ENCODE measurements around the gene RPP25.

RPP25 gene

DNA sequence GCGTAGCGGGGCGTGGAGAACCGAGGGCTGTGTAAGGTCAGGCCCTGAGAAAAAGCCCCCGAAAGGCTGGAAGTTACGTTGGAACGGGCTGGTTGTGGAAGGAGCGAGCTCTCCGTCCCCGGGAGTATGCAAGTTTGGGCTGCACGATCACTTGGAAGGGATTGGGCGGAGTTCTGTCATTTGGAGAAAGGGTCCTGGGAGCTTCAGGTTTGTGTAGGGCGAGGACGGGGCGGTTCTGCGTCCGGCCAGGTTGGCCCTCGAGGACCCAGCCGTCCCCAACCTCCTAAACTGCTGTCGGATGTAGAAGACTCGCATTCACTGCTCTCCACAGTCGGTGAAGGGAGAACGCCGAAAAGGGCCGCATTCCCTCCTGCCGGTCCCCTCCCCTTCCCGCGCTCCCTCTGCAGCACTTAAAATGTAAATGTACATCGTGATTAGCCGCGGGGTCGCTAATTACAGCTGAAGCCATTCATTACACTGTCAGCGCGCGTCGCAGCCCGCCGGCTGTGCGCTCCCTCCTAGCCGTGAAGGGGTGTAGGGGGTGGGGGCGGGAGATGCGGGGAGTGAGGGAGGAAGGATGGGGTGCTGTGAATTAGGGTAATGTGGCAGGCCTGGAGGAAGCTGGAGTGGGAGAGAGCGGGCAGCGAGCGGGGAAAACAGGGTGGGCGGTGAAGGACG, 2.5 kb upstream of the RPP25 start:
- Histone ChIP-seq H3K9me3 (ENCODE audit: insufficient read depth, low read length) (no peaks in the 10 kb centered on the region), H3K36me3 (ENCODE audit: insufficient read depth, insufficient read length, low read length) (no peaks in the 10 kb centered on the region), H3K4me3 (ENCODE audit: insufficient read length, low read depth) (peak overlapping the region; percentile 82), H3K27me3 (ENCODE audit: insufficient read depth, insufficient read length) (peaks cover 54% of the 10 kb centered on the region), H3K9ac (ENCODE audit: insufficient read length, low read depth) (peak overlapping the region; percentile 87), H3K4me1 (ENCODE audit: insufficient read depth, insufficient read length) (peaks cover 12% of the 10 kb centered on the region)
- peak; percentile 32 for DNase-seq (ENCODE audit: low read depth, low spot score)
- no peak for TF ChIP-seq ZNF274 (IDR thresholded peaks at IDR 0.05; ENCODE audit: low read depth, low read length)

DNA sequence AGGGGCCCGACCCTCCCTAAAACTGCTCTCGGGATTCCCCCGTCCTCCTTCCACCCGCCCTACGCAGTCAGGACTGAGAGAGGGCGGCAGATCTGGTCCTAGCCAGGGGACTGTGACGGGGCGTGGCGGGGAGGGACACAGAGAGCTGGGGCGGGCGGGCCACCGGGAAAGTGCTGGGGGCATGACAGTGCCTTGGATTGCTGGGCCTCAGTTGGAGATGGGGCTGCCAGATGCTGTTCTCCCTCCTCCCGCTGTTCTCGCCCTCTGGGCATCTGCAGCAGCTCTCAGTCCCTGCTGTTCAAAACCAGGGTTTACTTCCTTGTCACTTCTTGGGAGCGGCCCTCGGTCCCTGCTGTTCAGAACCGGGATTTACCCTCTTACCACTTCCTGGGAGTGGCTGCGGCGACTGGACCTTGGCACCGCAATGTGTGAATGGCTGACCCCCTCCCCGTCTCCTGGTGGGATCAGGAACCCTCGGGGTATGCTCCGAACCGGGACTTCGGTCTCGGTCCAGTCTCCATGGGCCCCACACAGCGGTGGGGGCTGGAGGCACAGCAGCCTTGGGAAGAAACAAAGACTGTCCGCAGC, 1.8 kb upstream of the RPP25 start:
- H3K9ac ChIP-seq (ENCODE audit: insufficient read length, low read depth): peak overlapping the region; percentile 87
- H3K9me3 ChIP-seq (ENCODE audit: insufficient read depth, low read length): no peaks in the 10 kb centered on the region
- no peaks in the 10 kb centered on the region for H3K36me3 ChIP-seq (ENCODE audit: insufficient read depth, insufficient read length, low read length)
- DNase-seq (ENCODE audit: low read depth, low spot score): peak; percentile 28
- TF ChIP-seq ZNF274 (IDR thresholded peaks at IDR 0.05; ENCODE audit: low read depth, low read length) (no peak), SUZ12 (IDR thresholded peaks at IDR 0.05; ENCODE audit: extremely low read depth, insufficient read depth, insufficient read length) (no peak), YY1 (IDR thresholded peaks at IDR 0.05; ENCODE audit: insufficient read depth, insufficient read length) (no peak)
- peaks cover 51% of the 10 kb centered on the region for H3K27me3 ChIP-seq (ENCODE audit: insufficient read depth, insufficient read length)
- peak overlapping the region; percentile 82 for H3K4me3 ChIP-seq (ENCODE audit: insufficient read length, low read depth)
- H3K4me1 ChIP-seq (ENCODE audit: insufficient read depth, insufficient read length): peaks cover 12% of the 10 kb centered on the region

DNA sequence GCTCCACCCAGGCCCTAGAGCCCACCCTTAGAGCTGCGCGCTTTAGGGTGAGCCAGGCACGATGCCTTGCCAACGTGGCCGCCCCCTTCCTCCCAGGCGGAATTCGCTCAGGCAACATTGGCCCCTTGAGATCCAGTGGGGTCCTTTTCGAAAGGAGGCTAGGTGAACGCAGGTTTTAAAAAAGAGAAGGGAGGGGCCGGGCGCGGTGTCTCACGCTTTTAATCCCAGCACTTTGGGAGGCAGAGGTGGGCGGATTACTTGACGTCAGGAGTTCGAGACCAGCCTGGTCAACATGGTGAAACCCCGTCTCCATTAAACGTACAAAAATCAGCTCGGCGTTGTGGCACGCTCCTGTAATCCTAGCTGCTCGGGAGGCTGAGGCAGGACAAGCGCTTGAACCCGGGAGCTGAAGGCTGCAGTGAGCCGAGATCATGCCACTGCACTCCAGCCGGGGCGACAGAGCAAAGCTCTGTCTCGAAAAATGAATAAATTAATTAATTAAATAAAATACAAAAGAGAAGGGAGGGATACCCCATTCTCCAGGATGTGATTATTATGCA, 984 bp upstream of the RPP25 start:
- peaks cover 42% of the 10 kb centered on the region for H3K27me3 ChIP-seq (ENCODE audit: insufficient read depth, insufficient read length)
- H3K9me3 ChIP-seq (ENCODE audit: insufficient read depth, low read length): no peaks in the 10 kb centered on the region
- H3K36me3 ChIP-seq (ENCODE audit: insufficient read depth, insufficient read length, low read length): no peaks in the 10 kb centered on the region
- H3K4me1 ChIP-seq (ENCODE audit: insufficient read depth, insufficient read length): peaks cover 12% of the 10 kb centered on the region
- no peak for TF ChIP-seq YY1 (IDR thresholded peaks at IDR 0.05; ENCODE audit: insufficient read depth, insufficient read length)
- TF ChIP-seq SUZ12 (IDR thresholded peaks at IDR 0.05; ENCODE audit: extremely low read depth, insufficient read depth, insufficient read length): no peak
- TF ChIP-seq ZNF274 (IDR thresholded peaks at IDR 0.05; ENCODE audit: low read depth, low read length): no peak
- H3K9ac ChIP-seq (ENCODE audit: insufficient read length, low read depth): peak overlapping the region; percentile 92
- no peak for DNase-seq (ENCODE audit: low read depth, low spot score)
- H3K4me3 ChIP-seq (ENCODE audit: insufficient read length, low read depth): peak overlapping the region; percentile 82

DNA sequence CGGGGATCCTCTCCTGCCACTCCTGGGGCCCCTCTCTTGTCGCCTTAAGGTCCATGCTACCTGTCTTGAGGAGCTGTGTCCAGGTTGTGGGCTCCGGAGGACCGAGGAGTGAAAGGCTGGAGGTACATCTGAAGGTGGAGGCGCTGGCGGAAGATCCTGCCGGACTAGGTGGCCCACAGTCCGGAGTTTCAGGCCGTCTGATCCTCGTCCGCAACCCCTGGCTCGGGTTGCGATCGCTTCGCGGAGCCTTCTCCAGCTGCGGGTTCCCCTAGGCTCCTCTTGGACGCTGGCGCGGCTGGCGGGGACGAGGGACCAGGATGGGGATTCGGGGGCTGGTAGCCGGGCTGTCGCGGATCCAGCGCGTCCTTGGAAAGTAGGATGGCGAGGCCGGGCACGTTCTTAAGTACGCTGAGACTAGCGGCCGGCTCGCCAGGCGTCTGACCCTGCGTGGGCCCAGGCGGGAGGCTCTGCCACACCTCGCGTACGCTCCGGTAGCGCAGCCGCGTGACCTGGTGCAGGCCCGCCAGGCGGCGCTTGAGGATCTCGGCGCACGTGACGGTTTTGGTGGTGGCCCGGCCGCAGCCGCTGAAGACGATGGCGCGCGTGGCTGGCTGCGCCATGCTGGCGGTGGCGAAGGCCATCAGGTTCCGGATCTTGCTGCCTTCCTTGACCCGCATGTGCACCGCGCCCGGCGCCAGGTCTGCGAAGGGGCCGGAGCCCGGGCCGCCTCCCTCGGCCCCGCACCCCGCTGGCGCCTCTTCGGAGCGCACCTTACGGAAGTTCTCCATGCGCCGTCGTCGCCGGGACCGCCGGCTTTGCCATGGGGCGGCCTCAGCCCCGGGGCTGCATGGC, 550 bp downstream of the RPP25 start:
- H3K9me3 ChIP-seq (ENCODE audit: insufficient read depth, low read length): no peaks in the 10 kb centered on the region
- H3K4me3 ChIP-seq (ENCODE audit: insufficient read length, low read depth): peak overlapping the region; percentile 82
- H3K36me3 ChIP-seq (ENCODE audit: insufficient read depth, insufficient read length, low read length): no peaks in the 10 kb centered on the region
- peaks cover 30% of the 10 kb centered on the region for H3K27me3 ChIP-seq (ENCODE audit: insufficient read depth, insufficient read length)
- DNase-seq (ENCODE audit: low read depth, low spot score): peak; percentile 39
- peak overlapping the region; percentile 92 for H3K9ac ChIP-seq (ENCODE audit: insufficient read length, low read depth)
- H3K4me1 ChIP-seq (ENCODE audit: insufficient read depth, insufficient read length): peaks cover 18% of the 10 kb centered on the region
- TF ChIP-seq SUZ12 (IDR thresholded peaks at IDR 0.05; ENCODE audit: extremely low read depth, insufficient read depth, insufficient read length) (no peak), YY1 (IDR thresholded peaks at IDR 0.05; ENCODE audit: insufficient read depth, insufficient read length) (no peak), ZNF274 (IDR thresholded peaks at IDR 0.05; ENCODE audit: low read depth, low read length) (no peak)

DNA sequence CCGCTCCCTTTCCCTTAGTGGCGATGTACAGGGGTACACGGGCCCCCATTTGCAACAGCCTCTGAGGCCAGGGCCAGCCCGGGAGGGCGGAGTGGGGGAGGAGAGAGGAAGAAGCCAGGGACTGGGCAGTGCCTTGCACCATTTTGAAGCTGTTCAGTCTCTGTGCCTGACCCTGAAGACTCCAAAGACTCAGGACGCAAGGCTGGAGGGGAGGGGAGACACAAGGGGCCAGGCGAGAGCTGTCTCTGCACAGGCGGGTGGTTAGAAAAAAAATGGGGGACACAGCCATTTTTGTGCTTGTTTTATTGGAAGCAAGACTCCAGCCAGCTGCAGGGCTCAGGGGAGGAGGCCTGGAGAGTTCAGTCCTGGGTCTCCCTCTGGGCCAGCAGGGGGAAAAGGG, 1.6 kb downstream of the RPP25 start:
- no peaks in the 10 kb centered on the region for H3K36me3 ChIP-seq (ENCODE audit: insufficient read depth, insufficient read length, low read length)
- DNase-seq (ENCODE audit: low read depth, low spot score): no peak
- H3K9me3 ChIP-seq (ENCODE audit: insufficient read depth, low read length): no peaks in the 10 kb centered on the region
- no peak for TF ChIP-seq SUZ12 (IDR thresholded peaks at IDR 0.05; ENCODE audit: extremely low read depth, insufficient read depth, insufficient read length)
- no peak for TF ChIP-seq ZNF274 (IDR thresholded peaks at IDR 0.05; ENCODE audit: low read depth, low read length)
- TF ChIP-seq YY1 (IDR thresholded peaks at IDR 0.05; ENCODE audit: insufficient read depth, insufficient read length): no peak
- H3K9ac ChIP-seq (ENCODE audit: insufficient read length, low read depth): peak overlapping the region; percentile 92
- peaks cover 22% of the 10 kb centered on the region for H3K27me3 ChIP-seq (ENCODE audit: insufficient read depth, insufficient read length)
- peaks cover 23% of the 10 kb centered on the region for H3K4me1 ChIP-seq (ENCODE audit: insufficient read depth, insufficient read length)
- H3K4me3 ChIP-seq (ENCODE audit: insufficient read length, low read depth): peak overlapping the region; percentile 82

DNA sequence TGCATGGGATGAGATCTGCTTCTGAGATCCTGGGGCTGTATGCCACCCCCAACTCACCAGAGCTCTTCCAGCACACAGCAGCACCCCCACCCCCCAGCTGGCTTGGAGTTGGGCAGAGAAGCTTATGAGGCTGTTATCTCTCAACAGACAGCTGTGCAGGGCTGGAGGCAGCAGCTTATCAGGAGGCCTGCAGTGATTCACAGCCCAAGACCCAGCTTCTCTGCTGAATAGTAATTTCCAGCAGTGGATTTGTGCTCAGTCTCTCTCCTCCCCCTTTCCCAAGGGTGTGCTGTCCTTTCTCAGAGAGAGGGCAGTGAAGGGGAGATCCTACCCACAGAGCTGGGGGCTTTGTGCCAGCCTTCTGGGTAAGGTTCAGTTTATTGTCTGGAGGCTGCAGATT, 2.1 kb downstream of the RPP25 start:
- no peak for DNase-seq (ENCODE audit: low read depth, low spot score)
- Histone ChIP-seq H3K27me3 (ENCODE audit: insufficient read depth, insufficient read length) (peaks cover 17% of the 10 kb centered on the region), H3K4me3 (ENCODE audit: insufficient read length, low read depth) (peak overlapping the region; percentile 82), H3K9me3 (ENCODE audit: insufficient read depth, low read length) (no peaks in the 10 kb centered on the region), H3K9ac (ENCODE audit: insufficient read length, low read depth) (peak overlapping the region; percentile 92), H3K4me1 (ENCODE audit: insufficient read depth, insufficient read length) (peaks cover 23% of the 10 kb centered on the region), H3K36me3 (ENCODE audit: insufficient read depth, insufficient read length, low read length) (no peaks in the 10 kb centered on the region)
- TF ChIP-seq YY1 (IDR thresholded peaks at IDR 0.05; ENCODE audit: insufficient read depth, insufficient read length) (no peak), SUZ12 (IDR thresholded peaks at IDR 0.05; ENCODE audit: extremely low read depth, insufficient read depth, insufficient read length) (no peak), ZNF274 (IDR thresholded peaks at IDR 0.05; ENCODE audit: low read depth, low read length) (no peak)

DNA sequence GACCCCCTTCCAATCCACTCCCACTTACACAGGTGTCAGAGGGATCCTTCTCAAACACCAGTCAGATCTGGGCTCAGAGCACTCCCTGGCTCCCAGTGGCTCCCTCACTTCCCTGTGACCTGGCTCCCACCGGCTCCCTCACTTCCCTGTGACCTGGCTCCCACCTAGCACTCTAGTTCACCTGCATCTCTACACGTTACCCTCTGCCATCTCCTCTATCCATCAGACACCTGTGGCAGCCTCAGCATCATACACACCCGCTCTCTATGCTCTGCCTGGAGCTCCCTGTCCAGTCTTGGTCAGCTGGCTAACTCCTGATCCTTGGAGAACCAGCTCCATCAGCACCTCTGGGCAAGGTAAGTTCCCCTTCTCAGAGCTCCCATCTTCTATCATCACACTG, 5.6 kb downstream of the RPP25 start:
- DNase-seq (ENCODE audit: low read depth, low spot score): no peak
- Histone ChIP-seq H3K36me3 (ENCODE audit: insufficient read depth, insufficient read length, low read length) (no peaks in the 10 kb centered on the region), H3K9me3 (ENCODE audit: insufficient read depth, low read length) (no peaks in the 10 kb centered on the region), H3K4me3 (ENCODE audit: insufficient read length, low read depth) (no peak overlapping the region), H3K4me1 (ENCODE audit: insufficient read depth, insufficient read length) (peaks cover 18% of the 10 kb centered on the region), H3K9ac (ENCODE audit: insufficient read length, low read depth) (no peak overlapping the region), H3K27me3 (ENCODE audit: insufficient read depth, insufficient read length) (peaks cover 8% of the 10 kb centered on the region)
- TF ChIP-seq YY1 (IDR thresholded peaks at IDR 0.05; ENCODE audit: insufficient read depth, insufficient read length): no peak
- no peak for TF ChIP-seq SUZ12 (IDR thresholded peaks at IDR 0.05; ENCODE audit: extremely low read depth, insufficient read depth, insufficient read length)
- TF ChIP-seq ZNF274 (IDR thresholded peaks at IDR 0.05; ENCODE audit: low read depth, low read length): no peak
